ENCODE measurements around the gene FRYL.

DNA sequence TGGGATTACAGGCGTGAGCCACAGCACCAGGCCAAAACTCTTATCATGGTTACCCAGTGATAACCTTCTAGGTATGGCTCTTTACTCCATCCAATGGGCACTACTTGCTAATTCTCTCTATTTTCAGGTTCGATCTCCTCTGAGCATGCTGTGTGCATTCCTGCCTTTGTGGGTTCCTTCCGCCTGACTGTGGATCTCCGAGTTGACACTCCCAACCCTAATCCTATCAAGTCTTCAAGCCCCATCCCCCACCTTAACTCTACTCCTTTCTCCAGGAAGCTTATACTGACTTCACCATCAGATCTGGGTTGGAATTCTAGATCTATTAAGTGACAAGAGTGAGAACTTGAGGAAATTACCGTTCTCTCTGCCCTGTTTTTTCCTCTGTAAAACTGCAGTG, 225.5 kb downstream of the FRYL start:
- TF ChIP-seq EZH2 (IDR thresholded peaks at IDR 0.05) (no peak), POLR2AphosphoS5 (IDR thresholded peaks at IDR 0.05; ENCODE audit: borderline replicate concordance, low read depth, low read length) (no peak), FOXP2 (optimal IDR thresholded peaks at IDR 0.05; ENCODE audit: control extremely low read depth, extremely low read length, insufficient read depth) (no peak)

Measured in SK-N-MC (cell line).